ENCODE data around the gene ABHD15. TPM values are rescaled to one million over a fixed set of nuclear protein-coding genes. Genes with fewer than 3 reads are reported as not detected.

ABHD15 gene
- total and polyA plus RNA-seq, 9 of the 15 experiments (the other 6 are each of a cell fraction or from before 2014, with no cell fraction given), result 0.85 to 4.2 (median 2.1) TPM

DNA sequence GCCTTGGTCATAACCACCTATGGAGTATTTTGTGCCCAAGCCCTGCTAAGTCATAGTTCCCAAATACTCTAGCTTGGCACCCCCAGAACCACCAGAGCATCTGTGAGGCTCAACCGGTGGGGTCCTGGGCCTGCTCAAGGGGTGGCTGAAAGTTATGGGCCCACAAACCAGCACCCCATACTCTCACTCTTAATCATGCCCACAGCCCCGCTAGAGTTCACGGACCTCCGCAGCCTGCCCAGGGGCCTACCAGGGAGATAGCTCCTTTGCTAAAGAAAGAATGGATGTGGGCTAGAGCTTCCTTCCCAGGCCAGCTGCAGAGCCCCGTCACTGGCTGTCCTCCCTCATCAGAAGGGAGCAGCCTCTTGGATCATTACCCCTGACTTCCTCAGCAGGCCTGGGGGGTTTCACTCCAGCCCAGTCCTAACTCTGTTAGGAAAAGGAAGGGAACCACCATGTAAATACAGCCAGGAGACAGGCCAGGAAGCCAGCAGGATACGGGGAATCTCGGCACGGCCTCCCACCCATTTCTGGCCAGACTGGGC lies 21.3 kb upstream of the ABHD15 start (continued):
- TF ChIP-seq, protein P1, sequence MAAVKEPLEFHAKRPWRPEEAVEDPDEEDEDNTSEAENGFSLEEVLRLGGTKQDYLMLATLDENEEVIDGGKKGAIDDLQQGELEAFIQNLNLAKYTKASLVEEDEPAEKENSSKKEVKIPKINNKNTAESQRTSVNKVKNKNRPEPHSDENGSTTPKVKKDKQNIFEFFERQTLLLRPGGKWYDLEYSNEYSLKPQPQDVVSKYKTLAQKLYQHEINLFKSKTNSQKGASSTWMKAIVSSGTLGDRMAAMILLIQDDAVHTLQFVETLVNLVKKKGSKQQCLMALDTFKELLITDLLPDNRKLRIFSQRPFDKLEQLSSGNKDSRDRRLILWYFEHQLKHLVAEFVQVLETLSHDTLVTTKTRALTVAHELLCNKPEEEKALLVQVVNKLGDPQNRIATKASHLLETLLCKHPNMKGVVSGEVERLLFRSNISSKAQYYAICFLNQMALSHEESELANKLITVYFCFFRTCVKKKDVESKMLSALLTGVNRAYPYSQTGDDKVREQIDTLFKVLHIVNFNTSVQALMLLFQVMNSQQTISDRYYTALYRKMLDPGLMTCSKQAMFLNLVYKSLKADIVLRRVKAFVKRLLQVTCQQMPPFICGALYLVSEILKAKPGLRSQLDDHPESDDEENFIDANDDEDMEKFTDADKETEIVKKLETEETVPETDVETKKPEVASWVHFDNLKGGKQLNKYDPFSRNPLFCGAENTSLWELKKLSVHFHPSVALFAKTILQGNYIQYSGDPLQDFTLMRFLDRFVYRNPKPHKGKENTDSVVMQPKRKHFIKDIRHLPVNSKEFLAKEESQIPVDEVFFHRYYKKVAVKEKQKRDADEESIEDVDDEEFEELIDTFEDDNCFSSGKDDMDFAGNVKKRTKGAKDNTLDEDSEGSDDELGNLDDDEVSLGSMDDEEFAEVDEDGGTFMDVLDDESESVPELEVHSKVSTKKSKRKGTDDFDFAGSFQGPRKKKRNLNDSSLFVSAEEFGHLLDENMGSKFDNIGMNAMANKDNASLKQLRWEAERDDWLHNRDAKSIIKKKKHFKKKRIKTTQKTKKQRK (IDR thresholded peaks at IDR 0.05; ENCODE audit: borderline replicate concordance, low read depth, low read length), result no peak

DNA sequence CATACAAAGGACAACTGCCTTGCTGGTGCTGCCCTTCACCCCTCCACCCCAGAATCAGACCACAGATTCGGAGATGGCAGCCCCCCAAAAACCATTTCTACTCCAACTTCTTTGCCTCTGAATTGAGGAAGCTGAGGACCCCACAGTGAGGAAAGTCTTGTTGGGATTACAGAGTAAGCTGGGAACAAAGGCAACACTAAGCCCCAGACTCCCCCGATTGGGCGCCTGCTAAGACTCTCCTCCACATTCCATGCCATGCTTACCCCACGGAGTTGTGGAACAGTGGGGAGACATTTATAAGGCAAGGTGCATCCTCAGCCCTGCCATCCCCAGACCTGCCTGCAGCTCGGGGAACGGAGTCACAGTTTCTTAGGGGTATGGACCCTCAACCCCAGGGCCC lies 20.8 kb upstream of the ABHD15 start:
- intact Hi-C loops (cut with micrococcal nuclease) (no loop called here), in situ Hi-C loops (cut with MboI) (no loop called here)
- TF ChIP-seq HNRNPH1 (optimal IDR thresholded peaks at IDR 0.05; ENCODE audit: low read depth, low read length) (no peak), SMAD3 (CRISPR knock-in tag; conservative IDR thresholded peaks at IDR 0.05) (no peak), ZNF23 (CRISPR knock-in tag; IDR thresholded peaks at IDR 0.05) (no peak), HOXB6 (CRISPR knock-in tag; IDR thresholded peaks at IDR 0.05; ENCODE audit: borderline replicate concordance) (no peak), NFXL1 (CRISPR knock-in tag; IDR thresholded peaks at IDR 0.05) (no peak), ELF2 (CRISPR knock-in tag; IDR thresholded peaks at IDR 0.05) (no peak), BMI1 (IDR thresholded peaks at IDR 0.05; ENCODE audit: low read length) (no peak), DNMT1 (IDR thresholded peaks at IDR 0.05) (no peak), ZNF282 (CRISPR knock-in tag; IDR thresholded peaks at IDR 0.05) (no peak), ETV5 (CRISPR knock-in tag; IDR thresholded peaks at IDR 0.05; ENCODE audit: low read depth) (no peak), NR2C1 (IDR thresholded peaks at IDR 0.05) (no peak), NR2C1 (tag; IDR thresholded peaks at IDR 0.05) (no peak), TARDBP (IDR thresholded peaks at IDR 0.05) (no peak), HDAC3 (IDR thresholded peaks at IDR 0.05; ENCODE audit: borderline replicate concordance, partially characterized antibody) (no peak), NR3C1 (CRISPR knock-in tag; IDR thresholded peaks at IDR 0.05) (no peak)
- TF ChIP-seq, protein P2, sequence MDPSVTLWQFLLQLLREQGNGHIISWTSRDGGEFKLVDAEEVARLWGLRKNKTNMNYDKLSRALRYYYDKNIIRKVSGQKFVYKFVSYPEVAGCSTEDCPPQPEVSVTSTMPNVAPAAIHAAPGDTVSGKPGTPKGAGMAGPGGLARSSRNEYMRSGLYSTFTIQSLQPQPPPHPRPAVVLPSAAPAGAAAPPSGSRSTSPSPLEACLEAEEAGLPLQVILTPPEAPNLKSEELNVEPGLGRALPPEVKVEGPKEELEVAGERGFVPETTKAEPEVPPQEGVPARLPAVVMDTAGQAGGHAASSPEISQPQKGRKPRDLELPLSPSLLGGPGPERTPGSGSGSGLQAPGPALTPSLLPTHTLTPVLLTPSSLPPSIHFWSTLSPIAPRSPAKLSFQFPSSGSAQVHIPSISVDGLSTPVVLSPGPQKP (CRISPR knock-in tag; IDR thresholded peaks at IDR 0.05), result no peak
- TF ChIP-seq, protein P3, sequence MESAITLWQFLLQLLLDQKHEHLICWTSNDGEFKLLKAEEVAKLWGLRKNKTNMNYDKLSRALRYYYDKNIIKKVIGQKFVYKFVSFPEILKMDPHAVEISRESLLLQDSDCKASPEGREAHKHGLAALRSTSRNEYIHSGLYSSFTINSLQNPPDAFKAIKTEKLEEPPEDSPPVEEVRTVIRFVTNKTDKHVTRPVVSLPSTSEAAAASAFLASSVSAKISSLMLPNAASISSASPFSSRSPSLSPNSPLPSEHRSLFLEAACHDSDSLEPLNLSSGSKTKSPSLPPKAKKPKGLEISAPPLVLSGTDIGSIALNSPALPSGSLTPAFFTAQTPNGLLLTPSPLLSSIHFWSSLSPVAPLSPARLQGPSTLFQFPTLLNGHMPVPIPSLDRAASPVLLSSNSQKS (CRISPR knock-in tag; IDR thresholded peaks at IDR 0.05), result no peak
- Histone ChIP-seq H3K27me3 (ENCODE audit: control insufficient read depth in 2 of 2, insufficient read depth in 2 of 2, low read length in 2 of 2) (no peaks in the 10 kb centered on the region), H3K79me2 (ENCODE audit: control insufficient read depth, insufficient read depth, low read length) (peaks cover 24% of the 10 kb centered on the region), H3K9me3 (replicated peaks; ENCODE audit: control insufficient read depth, insufficient read depth, low read depth, low read length) (no peaks in the 10 kb centered on the region), H4K20me1 (replicated peaks; ENCODE audit: control insufficient read depth, insufficient read depth, low read length) (no peaks in the 10 kb centered on the region; the same call in 1 of the 2 replicates), H2AFZ (ENCODE audit: low read depth, low read length) (no peak overlapping the region), H3K9ac (ENCODE audit: insufficient read depth in 1 of 2, low read depth in 2 of 2, low read length in 2 of 2) (no peak overlapping the region; a peak in 1 of 4 replicates), H3K4me1 (replicated peaks in 1 of 2; ENCODE audit: control insufficient read depth in 2 of 2, insufficient read depth in 2 of 2, low read length in 2 of 2) (peaks cover 38 to 70% of the 10 kb centered on the region in 2 experiments), H3K36me3 (ENCODE audit: control insufficient read depth, insufficient read depth, low read length) (peaks cover 3% of the 10 kb centered on the region; the same call in 1 of the 3 replicates), H3K27ac (ENCODE audit: extremely low read depth, low read depth, low read length) (no peak overlapping the region), H3K9me1 (ENCODE audit: control insufficient read depth, insufficient read depth, low read length) (peaks cover 2% of the 10 kb centered on the region), H3K4me2 (ENCODE audit: insufficient read depth, low read length) (no peak overlapping the region), H3K4me3 (no peak overlapping the region)
- DNase-seq (ENCODE audit: extremely low read depth in 1 of 4, low spot score in 3 of 4) (no peak), ATAC-seq (no peak), FAIRE-seq (no peak)
- no TSS peak for BruUV-seq (replicated peaks)
- CTCF ChIA-PET (ENCODE audit: low intra/inter-chr PET ratio), result no interaction called here
- POLR2A ChIA-PET, result interaction anchor here (0.8 to 3.8 kb wide), 3 partner anchors 11 to 28 kb away, joined by 3 to 25 read pairs (median 5); no protein-coding TSS in a partner anchor
- WGBS (ENCODE audit: insufficient coverage, low coverage, missing lambda C conversion rate), result 85% methylated on average over 6 of the region's 6 CpGs
